PC-9 (cell line): ENCODE data around the gene CDH11.

Source experiments
- CTCF ChIP-seq: fragments of 200-600 bp; sonication (generic); conservative IDR thresholded peaks from 2 replicates; pipeline ENCODE4 v1.6.1; 2017; ENCODE audit warnings: mixed run types, antibody characterized with exemption, mild to moderate bottlenecking, moderate library complexity
- EZH2 ChIP-seq: fragments of 200-600 bp; sonication (generic); IDR thresholded peaks from 2 replicates; pipeline ENCODE4 v1.8.0; 2017; ENCODE audit warnings: antibody characterized with exemption, low read depth

DNA sequence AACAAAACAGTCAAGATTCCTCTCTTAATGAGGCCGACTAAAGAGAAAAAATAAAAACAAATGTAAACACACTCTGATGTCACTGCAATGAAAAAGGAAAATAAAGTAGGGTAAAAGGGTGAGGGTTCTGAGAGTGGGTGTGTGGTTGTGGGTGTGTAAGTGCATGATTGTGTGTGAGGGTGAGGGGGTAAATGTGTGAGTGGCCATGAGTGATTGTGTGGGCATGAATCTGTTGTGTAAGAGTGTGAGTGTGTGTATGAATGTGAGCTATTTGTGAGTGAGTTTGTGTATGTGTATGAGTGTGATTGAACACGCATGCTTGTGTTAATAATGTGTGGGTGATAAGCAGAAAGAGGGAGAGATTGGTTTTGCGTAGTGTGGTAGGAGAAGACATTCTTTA is 132.8 kb downstream of the CDH11 start:
- TF ChIP-seq CTCF (no peak), EZH2 (no peak)
